Peyer's patch (tissue), 4 donors: ENCODE data around the gene AKNA.
"Not testable (repeated sequence)": the region's sequence is repeated elsewhere in the genome, so short reads cannot be mapped to it uniquely, and the experiment has no call there.

ENCODE experiments used
- POLR2A ChIP-seq, 2 donors: fragments of 450-650 bp; IDR thresholded peaks; one replicate each; pipeline ENCODE4 v1.5.1; 2017; ENCODE audit warnings: antibody characterized with exemption in 2 of 2, mild to moderate bottlenecking in 2 of 2, moderate library complexity in 2 of 2
- TF ChIP-seq, protein P1 (sequence below), 6 experiments: fragments of 450-650 bp in 4 of 6; fragments of 200-600 bp in 2 of 6; sonication (generic) in 1 of 6; IDR thresholded peaks; one replicate each; pipeline ENCODE4 v1.5.1; 2017 to 2019; ENCODE audit warnings: antibody characterized with exemption in 6 of 6, mild to moderate bottlenecking in 3 of 6, moderate library complexity in 1 of 6

DNA sequence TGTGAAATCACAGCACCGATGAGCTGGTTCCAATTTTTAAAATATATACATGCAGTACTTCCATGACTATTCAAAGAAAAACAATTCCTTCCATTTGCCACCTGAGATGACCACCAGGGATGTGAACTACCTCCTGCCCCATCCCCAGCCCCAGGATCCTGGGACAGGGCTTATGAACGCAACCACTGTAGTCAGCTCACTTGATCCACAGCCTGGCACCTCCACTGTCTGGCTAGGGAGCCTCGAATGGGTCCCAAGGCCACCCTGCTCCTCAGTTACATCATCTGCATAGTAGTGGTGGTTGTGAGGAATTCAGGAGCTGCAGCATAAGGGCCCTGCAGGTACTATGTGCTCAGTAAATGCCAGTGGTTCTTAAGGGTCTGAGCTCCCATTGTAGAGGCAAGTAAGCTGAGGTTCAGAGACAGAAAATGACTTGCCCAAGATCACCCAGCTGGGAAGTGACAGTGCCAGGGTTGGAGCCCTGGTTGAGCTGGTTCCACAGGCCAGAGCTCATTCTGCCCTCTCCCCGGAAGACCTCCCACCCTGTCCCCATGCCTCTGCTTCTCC lies 55.2 kb downstream of the AKNA start:
- TF ChIP-seq, protein P1, sequence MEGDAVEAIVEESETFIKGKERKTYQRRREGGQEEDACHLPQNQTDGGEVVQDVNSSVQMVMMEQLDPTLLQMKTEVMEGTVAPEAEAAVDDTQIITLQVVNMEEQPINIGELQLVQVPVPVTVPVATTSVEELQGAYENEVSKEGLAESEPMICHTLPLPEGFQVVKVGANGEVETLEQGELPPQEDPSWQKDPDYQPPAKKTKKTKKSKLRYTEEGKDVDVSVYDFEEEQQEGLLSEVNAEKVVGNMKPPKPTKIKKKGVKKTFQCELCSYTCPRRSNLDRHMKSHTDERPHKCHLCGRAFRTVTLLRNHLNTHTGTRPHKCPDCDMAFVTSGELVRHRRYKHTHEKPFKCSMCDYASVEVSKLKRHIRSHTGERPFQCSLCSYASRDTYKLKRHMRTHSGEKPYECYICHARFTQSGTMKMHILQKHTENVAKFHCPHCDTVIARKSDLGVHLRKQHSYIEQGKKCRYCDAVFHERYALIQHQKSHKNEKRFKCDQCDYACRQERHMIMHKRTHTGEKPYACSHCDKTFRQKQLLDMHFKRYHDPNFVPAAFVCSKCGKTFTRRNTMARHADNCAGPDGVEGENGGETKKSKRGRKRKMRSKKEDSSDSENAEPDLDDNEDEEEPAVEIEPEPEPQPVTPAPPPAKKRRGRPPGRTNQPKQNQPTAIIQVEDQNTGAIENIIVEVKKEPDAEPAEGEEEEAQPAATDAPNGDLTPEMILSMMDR (IDR thresholded peaks at IDR 0.05), result not testable (repeated sequence)
- not testable (repeated sequence) for TF ChIP-seq POLR2A (IDR thresholded peaks at IDR 0.05)
